ENCODE measurements around the gene KCTD2.

KCTD2 gene

DNA sequence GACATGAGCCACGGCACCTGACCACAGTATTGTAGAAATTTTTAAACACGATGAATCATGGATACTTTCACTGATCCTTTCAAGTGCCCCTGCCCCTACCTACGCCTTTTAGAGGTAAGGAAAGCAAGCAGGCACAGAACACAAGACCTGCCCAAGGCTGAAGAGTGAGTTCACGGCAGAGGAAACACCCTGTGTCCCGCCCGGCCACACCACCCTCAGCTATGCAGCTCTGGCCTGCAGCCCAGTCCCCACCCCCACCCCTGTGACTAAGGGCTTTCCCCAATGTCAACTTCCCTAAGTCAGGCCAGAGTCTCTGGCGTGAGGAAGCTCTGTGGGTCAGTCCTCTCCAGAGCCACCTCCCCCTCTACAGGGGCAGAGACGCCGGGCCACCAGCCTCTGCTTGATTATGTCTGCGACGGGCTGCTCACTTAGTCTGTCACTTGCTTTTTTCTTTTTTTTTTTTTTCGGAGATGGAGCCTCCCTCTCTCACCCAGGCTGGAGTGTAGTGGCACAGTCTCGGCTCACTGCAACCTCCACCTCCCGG lies 49.1 kb downstream of the KCTD2 start:
- DNase-seq (ENCODE audit: low read depth, low spot score): peak; percentile 92

DNA sequence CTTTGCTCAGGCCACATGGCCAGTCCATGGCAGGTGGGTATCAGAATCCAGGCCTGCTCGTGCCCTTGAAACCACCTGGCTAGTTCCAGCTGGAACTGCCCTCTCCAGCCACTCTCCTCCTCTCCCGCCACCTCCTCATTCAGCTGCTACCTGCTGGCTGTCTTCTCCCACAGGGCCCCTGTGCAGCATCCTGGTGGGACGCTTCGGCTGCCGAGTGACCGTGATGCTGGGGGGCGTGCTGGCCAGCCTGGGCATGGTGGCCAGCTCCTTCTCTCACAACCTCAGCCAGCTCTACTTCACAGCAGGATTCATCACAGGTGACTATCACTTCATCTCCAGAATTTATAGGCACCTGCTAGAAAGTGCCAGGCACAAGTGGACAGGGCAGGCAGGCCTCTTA lies 50.8 kb downstream of the KCTD2 start:
- no peak for DNase-seq (ENCODE audit: low read depth, low spot score)

DNA sequence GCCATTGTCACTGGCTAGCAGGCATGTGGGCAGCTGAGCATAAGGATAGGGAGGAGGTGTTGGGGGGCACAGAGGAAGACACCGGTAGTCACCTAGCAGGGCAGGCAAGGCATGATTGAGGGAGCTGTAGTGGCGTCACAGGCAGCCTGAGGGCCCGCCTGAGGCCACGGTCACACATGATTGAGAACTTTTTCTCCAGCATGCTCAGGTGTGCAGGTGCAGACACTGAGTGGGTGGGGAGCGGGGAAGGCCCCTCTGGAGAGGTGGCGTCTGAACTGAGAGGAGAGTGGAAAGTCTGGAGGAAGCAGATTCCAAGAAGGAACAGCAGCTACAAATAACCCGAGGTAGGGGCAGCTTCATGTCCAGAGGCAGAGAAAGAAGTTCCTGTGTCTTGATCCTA lies 51.8 kb downstream of the KCTD2 start:
- DNase-seq (ENCODE audit: low read depth, low spot score): no peak

DNA sequence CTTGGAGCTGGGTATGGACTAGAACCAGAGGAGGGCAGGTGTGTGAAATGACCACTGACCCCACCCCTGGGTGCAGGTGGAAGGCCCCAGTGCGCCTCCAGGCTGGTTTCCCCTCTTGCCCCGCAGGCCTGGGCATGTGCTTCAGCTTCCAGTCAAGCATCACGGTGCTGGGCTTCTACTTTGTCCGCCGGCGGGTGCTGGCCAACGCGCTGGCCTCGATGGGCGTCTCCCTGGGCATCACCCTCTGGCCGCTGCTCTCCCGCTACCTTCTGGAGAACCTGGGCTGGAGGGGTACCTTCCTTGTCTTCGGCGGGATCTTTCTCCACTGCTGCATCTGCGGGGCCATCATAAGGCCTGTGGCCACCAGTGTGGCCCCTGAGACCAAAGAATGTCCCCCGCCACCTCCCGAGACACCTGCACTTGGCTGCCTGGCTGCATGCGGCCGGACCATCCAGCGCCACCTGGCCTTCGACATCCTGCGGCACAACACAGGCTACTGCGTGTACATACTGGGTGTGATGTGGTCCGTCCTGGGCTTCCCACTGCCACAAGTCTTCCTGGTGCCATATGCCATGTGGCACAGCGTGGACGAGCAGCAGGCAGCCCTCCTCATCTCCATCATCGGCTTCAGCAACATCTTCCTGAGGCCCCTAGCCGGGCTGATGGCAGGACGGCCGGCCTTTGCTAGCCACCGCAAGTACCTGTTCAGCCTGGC lies 53.0 kb downstream of the KCTD2 start:
- no peak for DNase-seq (ENCODE audit: low read depth, low spot score)

DNA sequence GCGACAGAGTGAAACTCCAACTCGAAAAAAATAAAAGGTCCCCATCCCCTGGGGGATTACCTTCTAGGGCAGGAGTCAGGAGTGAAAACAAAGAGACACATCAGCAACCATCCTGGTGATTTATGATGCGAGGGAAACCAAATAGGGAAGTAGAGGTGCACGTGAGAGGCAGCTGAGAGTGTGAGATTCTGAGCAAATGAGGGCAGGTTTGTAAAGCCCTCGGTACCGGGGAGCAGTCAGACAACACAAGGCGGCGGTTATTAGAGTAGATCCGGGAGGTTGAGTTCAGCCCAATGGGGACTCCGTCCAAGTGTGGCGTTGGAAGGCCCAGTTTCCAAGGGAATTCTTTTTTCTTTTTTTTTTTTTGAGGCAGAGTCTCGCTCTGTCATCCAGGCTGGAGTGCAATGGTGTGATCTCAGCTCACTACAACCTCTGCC lies 55.4 kb downstream of the KCTD2 start:
- no peak for DNase-seq (ENCODE audit: low read depth, low spot score)

DNA sequence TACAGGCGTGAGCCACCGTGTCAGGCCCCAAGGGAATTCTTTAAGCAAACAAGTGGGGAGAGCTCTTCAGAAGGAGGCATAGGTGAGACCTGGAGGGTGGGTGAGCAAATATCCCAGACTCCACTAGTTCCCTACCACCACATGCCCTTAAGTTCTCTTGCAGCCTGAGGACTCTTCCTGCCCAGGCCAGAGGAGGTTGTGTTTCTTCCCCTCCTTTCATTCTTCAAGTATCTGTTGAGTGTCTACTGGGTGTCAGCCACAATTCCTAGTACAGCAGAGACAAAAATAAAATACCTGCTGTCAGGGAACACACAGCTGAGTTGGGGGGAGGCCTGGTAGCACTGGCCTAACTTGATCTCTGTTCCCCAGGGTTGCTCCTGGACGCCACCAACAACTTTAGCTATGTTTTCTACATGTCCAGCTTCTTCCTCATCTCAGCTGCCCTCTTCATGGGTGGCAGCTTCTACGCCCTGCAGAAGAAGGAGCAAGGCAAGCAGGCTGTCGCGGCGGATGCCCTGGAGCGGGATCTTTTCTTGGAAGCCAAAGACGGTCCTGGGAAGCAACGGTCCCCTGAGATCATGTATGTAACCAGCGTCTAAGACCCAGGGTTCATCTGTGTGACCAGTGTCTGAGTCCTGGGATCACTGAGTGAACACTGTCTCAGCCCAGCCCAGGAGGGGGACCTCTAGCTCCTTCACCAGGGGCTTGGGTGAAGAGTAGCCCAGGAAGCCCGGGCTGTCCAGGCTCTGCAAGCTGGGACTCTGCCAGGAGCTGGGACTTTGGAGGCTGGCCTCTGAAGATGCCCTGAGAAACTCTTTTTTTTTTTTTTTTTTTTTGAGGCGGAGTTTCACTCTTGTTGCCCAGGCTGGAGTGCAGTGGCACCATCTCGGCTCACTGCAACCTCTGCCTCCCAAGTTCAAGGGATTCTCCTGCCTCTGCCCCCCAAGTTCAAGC lies 56.9 kb downstream of the KCTD2 start:
- no peak for DNase-seq (ENCODE audit: low read depth, low spot score)

DNA sequence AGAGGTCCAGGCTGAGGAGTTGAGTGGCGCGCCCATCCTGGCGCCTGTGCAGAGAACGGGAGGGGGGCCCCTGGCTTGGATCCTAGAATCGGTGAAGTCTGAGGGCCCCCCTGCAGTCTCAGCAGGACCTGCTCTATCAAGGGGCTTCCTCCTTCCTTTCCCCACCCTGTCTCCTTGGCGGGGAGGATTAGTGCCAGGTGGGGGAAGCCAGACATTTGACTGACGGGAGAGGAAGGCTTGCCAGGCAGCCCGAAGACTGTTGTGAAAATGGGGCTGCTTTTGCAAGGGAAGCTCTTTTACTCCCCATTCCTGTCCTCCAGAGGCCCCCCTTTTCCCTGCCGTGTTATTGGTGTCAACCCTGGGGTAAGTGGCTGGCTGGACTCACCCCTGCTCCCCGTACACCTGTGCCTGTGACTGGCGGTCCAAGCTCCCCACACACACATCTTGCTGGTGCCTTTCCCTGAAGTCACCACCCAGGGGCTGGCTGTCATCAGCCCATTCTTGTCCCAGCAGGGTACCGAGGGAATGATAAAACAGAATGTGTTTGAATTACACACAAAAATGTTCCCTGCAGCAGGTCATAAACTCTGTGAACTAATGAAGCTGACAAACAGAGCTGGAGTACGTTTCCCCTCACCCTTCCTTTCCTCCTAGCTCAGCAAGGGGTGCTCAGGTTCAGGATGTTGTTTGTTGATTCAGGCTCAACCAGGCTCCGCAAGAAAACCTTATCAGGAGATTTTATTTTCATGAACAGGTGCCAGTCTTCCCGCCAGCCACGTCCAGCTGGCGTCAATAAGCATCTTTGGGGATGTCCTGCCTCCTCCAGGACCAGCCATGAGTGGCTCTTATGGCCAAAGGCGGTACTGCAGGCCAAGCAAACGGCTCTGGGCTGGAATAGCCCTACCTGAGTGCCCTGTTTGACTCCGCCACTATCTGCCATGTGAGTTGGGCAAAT lies 58.4 kb downstream of the KCTD2 start:
- peak; percentile 69 for DNase-seq (ENCODE audit: low read depth, low spot score)

DNA sequence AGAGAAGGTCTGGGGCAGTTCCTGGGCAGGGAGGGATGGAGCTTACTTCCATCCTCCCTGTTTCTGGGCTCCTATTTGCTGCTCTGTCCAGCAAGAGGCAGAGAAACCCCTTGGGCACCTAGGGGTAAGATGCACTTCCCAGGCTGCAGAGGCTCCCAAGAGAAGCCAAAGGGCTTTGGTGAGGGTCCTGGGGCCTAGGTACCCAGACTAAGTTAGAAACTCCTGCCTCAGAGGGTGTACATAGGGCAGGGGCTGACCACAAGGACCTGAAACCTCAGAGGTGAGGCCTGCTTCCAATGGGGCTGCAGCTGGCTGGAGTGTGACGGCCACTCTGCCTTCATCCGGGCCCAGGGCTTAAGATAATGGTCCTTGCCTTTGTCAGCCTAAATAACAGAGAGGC lies 61.2 kb downstream of the KCTD2 start:
- no peak for DNase-seq (ENCODE audit: low read depth, low spot score)

DNA sequence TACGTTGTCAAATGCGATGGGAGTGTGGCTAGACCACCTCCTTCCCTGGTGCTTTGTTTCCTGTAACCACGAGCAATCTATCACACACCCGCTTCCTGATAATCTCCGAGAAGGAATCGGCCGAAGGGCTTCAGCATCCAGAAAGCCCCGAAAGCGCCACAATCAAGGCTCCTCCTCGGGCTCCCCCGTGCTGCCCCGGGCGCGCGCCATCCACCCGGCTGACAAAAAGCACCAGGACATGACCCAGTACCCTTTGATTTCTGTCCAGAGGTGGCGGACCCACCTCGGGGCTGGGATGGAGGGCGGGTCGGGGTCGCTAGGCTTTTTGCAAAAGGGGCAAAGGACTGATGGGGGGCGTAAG lies 62.0 kb downstream of the KCTD2 start:
- no peak for DNase-seq (ENCODE audit: low read depth, low spot score)

DNA sequence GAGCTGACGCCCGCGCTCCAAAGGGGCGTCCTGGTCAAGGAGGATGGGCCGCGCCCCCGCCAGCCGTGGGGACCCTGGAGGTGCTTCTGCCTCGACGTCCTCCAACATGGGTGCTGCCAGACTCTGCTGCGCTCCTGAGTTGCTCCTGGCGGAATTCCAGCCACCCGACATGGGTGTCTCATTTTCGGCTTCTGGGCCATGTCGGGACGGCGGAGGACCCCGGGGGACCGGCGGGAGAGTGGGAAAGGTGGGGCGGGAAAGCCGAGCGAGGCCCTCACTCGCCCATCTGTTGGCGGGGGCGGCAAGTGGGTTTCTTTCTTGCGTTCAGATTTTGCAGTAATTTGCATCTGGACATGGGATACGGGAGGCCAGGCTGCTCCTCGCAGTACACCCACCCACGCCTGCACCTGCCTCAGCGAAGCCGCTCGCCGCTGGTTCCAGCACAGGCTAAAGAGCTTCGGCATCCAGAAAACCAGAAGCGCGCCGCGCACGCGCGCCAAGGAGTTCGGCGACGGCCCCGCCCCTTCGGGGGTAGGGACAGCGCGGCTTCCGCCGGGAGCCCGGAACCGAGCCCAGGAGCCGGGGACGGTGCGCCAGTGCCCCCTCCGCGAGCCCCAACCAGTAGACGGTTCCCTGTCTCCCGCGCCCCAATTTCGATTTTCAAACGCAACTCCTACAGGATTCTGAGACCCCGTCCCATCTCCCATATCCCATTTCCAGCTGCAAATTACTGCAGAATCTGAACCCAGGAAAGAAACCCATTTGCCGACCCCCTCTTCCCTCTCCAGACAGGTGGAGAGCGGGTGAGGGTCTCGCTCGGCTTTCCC lies 62.6 kb downstream of the KCTD2 start, which contains the start of gene ARMC7:
Gene ARMC7 (plus strand): TSS at position 563 of the 827 bp plus-strand sequence. CDS start 320 bp downstream, outside the sequence.
- peak; percentile 95 for DNase-seq (ENCODE audit: low read depth, low spot score)

DNA sequence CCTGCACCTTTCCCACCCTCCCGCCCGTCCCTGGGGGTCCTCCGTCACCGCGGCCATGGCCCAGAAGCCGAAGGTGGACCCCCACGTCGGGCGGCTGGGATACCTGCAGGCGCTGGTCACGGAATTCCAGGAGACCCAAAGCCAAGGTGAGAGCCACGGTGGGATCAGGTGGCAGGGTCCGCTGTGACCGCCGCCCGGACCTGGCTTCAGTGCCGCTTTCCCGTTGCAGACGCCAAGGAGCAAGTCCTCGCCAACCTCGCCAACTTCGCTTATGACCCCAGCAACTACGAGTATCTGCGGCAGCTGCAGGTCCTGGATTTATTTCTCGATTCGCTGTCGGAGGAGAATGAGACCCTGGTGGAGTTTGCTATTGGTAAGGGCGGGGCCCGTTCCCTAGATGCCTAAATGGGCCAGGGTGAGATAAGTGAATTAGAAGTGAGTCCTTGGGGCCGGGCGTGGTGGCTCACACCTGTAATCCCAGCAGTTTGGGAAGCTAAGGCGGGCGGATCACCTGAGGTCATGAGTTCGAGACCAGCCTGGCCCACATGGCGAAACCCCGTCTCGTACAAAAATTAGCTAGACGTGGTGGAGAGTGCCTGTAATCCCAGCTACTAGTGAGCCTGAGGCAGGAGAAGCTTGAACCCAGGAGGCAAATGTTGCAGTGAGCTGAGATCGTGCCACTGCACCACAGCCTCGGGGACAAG lies 63.4 kb downstream of the KCTD2 start:
- DNase-seq (ENCODE audit: low read depth, low spot score): no peak

DNA sequence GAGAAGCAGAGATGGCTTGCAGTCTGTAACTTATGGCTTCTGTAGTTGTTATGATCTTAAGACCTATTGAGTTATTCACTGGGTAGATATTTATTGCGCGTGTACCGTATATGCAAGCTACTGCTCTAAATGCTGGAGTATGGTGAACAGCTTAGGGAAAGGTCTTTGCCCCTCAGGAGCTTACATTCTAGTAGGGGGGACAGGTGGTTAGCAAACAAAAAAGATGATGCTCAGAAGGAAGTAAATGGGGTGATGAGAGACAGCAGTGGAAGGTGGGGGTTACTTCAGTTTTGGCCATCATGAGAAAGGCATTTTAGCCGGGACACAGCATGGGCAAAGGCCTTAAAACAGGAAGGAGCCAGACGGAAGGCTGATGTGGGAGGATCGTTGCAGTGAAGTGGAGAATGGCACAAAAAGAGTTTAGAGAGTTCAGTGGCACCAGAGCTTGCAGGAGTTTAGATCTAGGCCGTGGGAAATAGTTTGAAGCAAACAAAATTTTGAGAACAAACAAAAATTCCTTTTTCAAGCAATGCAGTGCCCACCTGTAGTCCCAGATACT lies 64.8 kb downstream of the KCTD2 start:
- no peak for DNase-seq (ENCODE audit: low read depth, low spot score)

DNA sequence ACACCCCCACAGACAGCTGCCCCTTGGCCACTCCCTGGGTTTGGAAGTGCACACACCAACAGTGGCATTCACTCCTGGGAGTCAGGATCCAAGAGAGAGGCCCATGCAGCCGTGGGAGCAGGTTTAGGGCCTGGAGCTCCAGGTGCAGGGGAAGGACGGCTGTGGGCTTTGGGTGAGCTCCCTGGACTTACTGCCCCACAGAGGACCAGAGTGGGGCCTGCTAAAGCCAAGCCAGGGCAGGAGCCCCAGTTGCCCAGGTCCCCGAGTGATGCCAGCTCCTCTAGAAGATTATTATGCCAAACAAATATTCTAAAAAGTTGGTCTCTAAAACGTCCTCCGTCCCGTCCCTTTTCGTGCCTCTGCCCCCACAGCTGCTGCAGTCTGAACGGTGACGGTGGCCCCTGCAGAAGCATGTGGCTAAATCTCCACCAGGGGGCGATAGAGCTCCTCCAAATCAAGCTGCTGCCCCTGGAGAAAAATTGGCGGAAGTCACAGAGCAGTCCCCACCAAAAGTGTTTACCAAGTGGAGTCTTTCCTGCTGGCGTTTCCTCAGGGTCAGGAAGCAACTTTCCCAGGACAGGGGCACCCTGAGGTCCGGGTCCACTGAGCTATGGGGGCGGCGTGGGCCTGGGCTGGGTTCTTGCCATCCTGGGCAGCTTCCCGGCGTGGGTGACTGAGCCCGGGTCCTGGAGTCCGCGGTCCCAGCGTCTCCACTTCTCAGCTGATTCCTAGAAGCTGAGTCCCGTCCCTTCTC lies 67.0 kb downstream of the KCTD2 start:
- DNase-seq (ENCODE audit: low read depth, low spot score): peak; percentile 93

DNA sequence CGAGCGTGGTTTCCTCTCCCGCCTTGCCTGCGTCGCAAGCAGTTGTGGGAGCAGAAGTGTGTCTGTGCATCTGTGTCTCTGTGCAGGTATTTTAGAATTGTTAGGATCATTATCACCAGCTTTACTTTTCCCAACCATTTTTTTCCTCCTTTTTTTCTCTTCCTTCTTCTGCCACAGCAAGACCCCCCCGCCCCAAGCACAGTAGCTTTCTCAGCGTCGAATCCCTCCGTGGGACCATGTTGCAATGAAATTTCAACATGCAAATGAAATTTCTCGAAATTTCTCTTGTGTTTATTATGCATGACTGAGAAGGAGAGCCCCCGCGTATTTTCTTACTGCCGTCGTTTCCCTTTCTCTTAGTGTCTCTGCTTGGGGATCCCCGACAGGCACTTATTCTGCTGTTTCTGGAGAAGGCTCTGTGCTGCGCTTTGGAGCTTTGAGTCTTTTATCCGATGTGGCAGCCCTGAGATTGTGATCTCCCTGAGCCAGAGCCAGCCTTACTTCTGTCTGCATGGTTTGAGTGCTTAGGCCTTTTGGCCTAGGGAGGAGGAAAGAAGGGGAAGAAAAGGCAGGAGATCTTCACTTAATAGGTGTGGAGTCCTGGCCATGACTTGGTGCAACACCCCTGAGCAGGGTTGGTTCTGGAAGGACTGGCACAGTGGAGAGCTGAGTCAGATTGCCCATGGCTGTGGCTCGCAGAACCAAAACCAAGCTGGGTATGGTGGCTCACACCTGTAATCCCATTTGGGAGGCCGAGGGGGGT lies 67.7 kb downstream of the KCTD2 start:
- no peak for DNase-seq (ENCODE audit: low read depth, low spot score)
